A549 treated with CpdA at 1 μM for 4 hours (cell line): Measurements from ENCODE around the gene NT5C3B. TPM values are rescaled to one million over a fixed set of nuclear protein-coding genes. Genes with fewer than 3 reads are reported as not detected.

Experiments used
- total RNA-seq: library from RNA; stranded (reverse); fragments of 200-300 nt; extraction: Qiagen RNA extraction; gene quantifications from 5 replicates; pipeline ENCODE4 v1.2.3, GENCODE V29; 2022; ENCODE audit warnings: low read depth

The NT5C3B gene
- 100 to 115 TPM (median 113 TPM) in 5 replicates for total RNA-seq

GRCh38 chr17:41835800-41836549 is at the start of gene NT5C3B:
NT5C3B (minus strand) TSS chr17:41836232; CDS start chr17:41836193, 39 bp downstream.

GRCh38 chr17:41864836-41865595 is 29.0 kb upstream of the NT5C3B start, which contains the start of gene KLHL11:
KLHL11 (minus strand) TSS chr17:41865423; CDS start chr17:41865370, 53 bp downstream.

GRCh38 chr17:41837761-41838538 is 1.9 kb upstream of the NT5C3B start, which contains the start of gene KLHL10:
KLHL10 (plus strand) TSS chr17:41837825; CDS start chr17:41837933, 108 bp downstream.

GRCh38 chr17:41812381-41813151 is 23.5 kb downstream of the NT5C3B start, which contains the start of gene FKBP10:
FKBP10 (plus strand) TSS chr17:41813004; CDS start chr17:41813035, 31 bp downstream.

GRCh38 chr17:41811549-41812380 is 24.3 kb downstream of the NT5C3B start, which contains the start of gene P3H4:
P3H4 (minus strand) TSS chr17:41811949; CDS start chr17:41811915, 34 bp downstream.

GRCh38 chr17:41786227-41787020 is 49.6 kb downstream of the NT5C3B start, which contains the start of gene JUP:
JUP (minus strand) TSS chr17:41786711; CDS start chr17:41771854, 14,857 bp downstream.

Other genes with a start within 250 kb of the NT5C3B start
- 0.14 to 0.30 TPM (median 0.16 TPM) in 3 of 5 replicates, not detected in the others for gene KRT14, start 249.3 kb downstream of the NT5C3B start, total RNA-seq
- 0.43 to 0.96 TPM (median 0.73 TPM) in 5 replicates for gene KRT16, start 223.5 kb downstream of the NT5C3B start, total RNA-seq
- 0.77 to 1.2 TPM (median 1.1 TPM) in 5 replicates for gene KRT17, start 211.7 kb downstream of the NT5C3B start, total RNA-seq
- gene EIF1, start 147.3 kb downstream of the NT5C3B start, total RNA-seq, result 1,218 to 1,665 TPM (median 1,423 TPM) in 5 replicates
- 0.14 TPM in 1 of 5 replicates, not detected in the others for gene GAST, start 123.9 kb downstream of the NT5C3B start, total RNA-seq
- gene HAP1, start 101.6 kb downstream of the NT5C3B start, total RNA-seq, result 1.2 to 1.9 TPM (median 1.7 TPM) in 5 replicates
- 84.4 to 128 TPM (median 119 TPM) in 5 replicates for gene JUP, start 49.5 kb downstream of the NT5C3B start, total RNA-seq
- 28.2 to 40.1 TPM (median 37.2 TPM) in 5 replicates for gene P3H4, start 24.3 kb downstream of the NT5C3B start, total RNA-seq
- 94.4 to 120 TPM (median 107 TPM) in 5 replicates for gene FKBP10, start 23.2 kb downstream of the NT5C3B start, total RNA-seq
- gene KLHL10, start 1.6 kb upstream of the NT5C3B start, total RNA-seq, result 0.03 TPM in 1 of 5 replicates, not detected in the others
- gene KLHL11, start 29.2 kb upstream of the NT5C3B start, total RNA-seq, result 2.2 to 4.6 TPM (median 2.8 TPM) in 5 replicates
- 261 to 324 TPM (median 311 TPM) in 5 replicates for gene ACLY, start 82.7 kb upstream of the NT5C3B start, total RNA-seq
- gene ODAD4, start 94.4 kb upstream of the NT5C3B start, total RNA-seq, result 1.1 to 2.4 TPM (median 1.7 TPM) in 5 replicates
- 57.9 to 75.9 TPM (median 71.3 TPM) in 5 replicates for gene CNP, start 130.6 kb upstream of the NT5C3B start, total RNA-seq
- 123 to 137 TPM (median 126 TPM) in 5 replicates for gene DNAJC7, start 181.2 kb upstream of the NT5C3B start, total RNA-seq
- 45.2 to 51.0 TPM (median 46.7 TPM) in 5 replicates for gene NKIRAS2, start 183.9 kb upstream of the NT5C3B start, total RNA-seq
- 0.40 to 0.81 TPM (median 0.62 TPM) in 5 replicates for gene C17orf113, start 214.4 kb upstream of the NT5C3B start, total RNA-seq